Measurements from ENCODE around the gene SH3RF1.

GRCh38 chr4:169163947-169164668 is 106.6 kb downstream of the SH3RF1 start:
- no peak for TF ChIP-seq CTCF (IDR thresholded peaks at IDR 0.05)
- no peak for TF ChIP-seq POLR2A (IDR thresholded peaks at IDR 0.05)
- no peak for TF ChIP-seq EP300 (IDR thresholded peaks at IDR 0.05)
